HG02970 (cell line): ENCODE measurements around the gene PRPSAP2.
"Not testable (repeated sequence)": the region's sequence is repeated elsewhere in the genome, so short reads cannot be mapped to it uniquely, and the experiment has no call there.

ENCODE experiments used
- ATAC-seq: cut with Tn5 transposase; IDR thresholded peaks from one replicate; pipeline ENCODE4 v1.9.1; 2021; ENCODE audit warnings: mild to moderate bottlenecking, moderate library complexity, moderate number of reproducible peaks; ENCODE audit not compliant: unreplicated experiment, low FRiP score

Gene PRPSAP2

GRCh38 chr17:18857864-18858566 lies at the start of gene PRPSAP2:
Gene PRPSAP2, plus strand, starts transcription at chr17:18858131. Its CDS starts 7,703 bp downstream, at chr17:18865834.
- peak; percentile 56 for ATAC-seq

GRCh38 chr17:18815924-18816323 lies 42.0 kb upstream of the PRPSAP2 start:
- not testable (repeated sequence) for ATAC-seq

- ATAC-seq: not testable (repeated sequence)
Observed at GRCh38 chr17:18816489-18817371, 41.2 kb upstream of the PRPSAP2 start.

GRCh38 chr17:18821430-18821829 lies 36.5 kb upstream of the PRPSAP2 start:
- ATAC-seq: not testable (repeated sequence)

- not testable (repeated sequence) for ATAC-seq
Observed at GRCh38 chr17:18827613-18828012, 30.3 kb upstream of the PRPSAP2 start.

GRCh38 chr17:18848501-18848900 lies 9.4 kb upstream of the PRPSAP2 start:
- no peak for ATAC-seq

GRCh38 chr17:18850679-18851078 lies 7.3 kb upstream of the PRPSAP2 start:
- no peak for ATAC-seq

GRCh38 chr17:18851201-18851600 lies 6.7 kb upstream of the PRPSAP2 start:
- no peak for ATAC-seq

- no peak for ATAC-seq
Observed at GRCh38 chr17:18854956-18855355, 3.0 kb upstream of the PRPSAP2 start.

GRCh38 chr17:18855831-18856569 lies 1.9 kb upstream of the PRPSAP2 start:
- ATAC-seq: peak; percentile 56

GRCh38 chr17:18856570-18856915 lies 1.4 kb upstream of the PRPSAP2 start:
- ATAC-seq: no peak

- no peak for ATAC-seq
Observed at GRCh38 chr17:18858567-18859245, 775 bp downstream of the PRPSAP2 start.

GRCh38 chr17:18859256-18859655 lies 1.3 kb downstream of the PRPSAP2 start:
- ATAC-seq: no peak

- peak; percentile 25 for ATAC-seq
Observed at GRCh38 chr17:18860161-18860972, 2.4 kb downstream of the PRPSAP2 start.

GRCh38 chr17:18862011-18862410 lies 4.1 kb downstream of the PRPSAP2 start:
- ATAC-seq: no peak

GRCh38 chr17:18864996-18865395 lies 7.1 kb downstream of the PRPSAP2 start:
- not testable (repeated sequence) for ATAC-seq

GRCh38 chr17:18866866-18867813 lies 9.2 kb downstream of the PRPSAP2 start:
- no peak for ATAC-seq

- no peak for ATAC-seq
Observed at GRCh38 chr17:18877104-18877645, 19.2 kb downstream of the PRPSAP2 start.
